Suprapubic skin (tissue), 3 donors: ENCODE results near the gene FAM72D.
"Not testable (repeated sequence)": the region's sequence is repeated elsewhere in the genome, so short reads cannot be mapped to it uniquely, and the experiment has no call there.

Experiments
- POLR2A ChIP-seq, 2 donors: fragments of 450-650 bp; IDR thresholded peaks; one replicate each; pipeline ENCODE4 v1.6.1; 2017; ENCODE audit warnings: antibody characterized with exemption in 2 of 2, mild to moderate bottlenecking in 2 of 2, moderate library complexity in 2 of 2
- TF ChIP-seq, protein P1 (sequence below), 2 donors: fragments of 200-600 bp in 1 of 2; fragments of 450-650 bp in 1 of 2; sonication (generic) in 1 of 2; IDR thresholded peaks; one replicate each; pipeline ENCODE4 v1.5.1; 2016 to 2019; ENCODE audit warnings: antibody characterized with exemption in 2 of 2, mild to moderate bottlenecking in 1 of 2, moderate library complexity in 1 of 2

DNA sequence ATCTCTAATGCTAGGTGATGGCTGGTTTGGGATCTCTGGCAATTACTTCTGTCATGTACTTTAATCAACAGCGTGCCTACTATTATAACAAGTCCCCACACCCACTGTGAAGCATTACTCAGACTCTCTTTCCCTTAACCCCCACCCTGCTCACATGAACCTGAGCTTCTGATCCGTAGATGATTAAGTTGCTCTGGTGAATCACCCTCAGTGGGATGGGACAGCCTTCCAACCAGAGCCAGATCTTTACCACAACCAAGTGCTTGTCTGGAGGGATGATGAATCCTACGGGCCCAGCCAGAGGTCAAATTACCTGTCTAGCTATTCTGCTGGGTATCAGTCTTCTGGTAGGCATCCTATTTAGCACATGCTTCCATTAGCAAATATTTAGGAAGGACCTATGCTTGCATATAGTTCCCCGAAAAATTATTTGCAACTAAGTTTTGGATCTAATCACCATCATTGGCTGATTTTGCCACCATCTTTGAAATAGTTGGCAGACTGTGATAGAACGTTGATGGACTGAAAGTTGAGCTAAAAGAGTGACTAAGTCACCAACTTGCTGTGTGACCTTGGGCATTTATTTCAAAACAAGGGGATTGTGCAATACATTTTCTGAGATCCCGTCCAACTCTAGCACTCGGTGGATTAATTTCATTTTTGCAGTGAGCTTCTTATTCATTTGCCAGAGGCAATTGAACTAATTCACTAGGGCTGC is 26.7 kb downstream of the FAM72D start:
- TF ChIP-seq POLR2A (IDR thresholded peaks at IDR 0.05), result not testable (repeated sequence)
- TF ChIP-seq, protein P1, sequence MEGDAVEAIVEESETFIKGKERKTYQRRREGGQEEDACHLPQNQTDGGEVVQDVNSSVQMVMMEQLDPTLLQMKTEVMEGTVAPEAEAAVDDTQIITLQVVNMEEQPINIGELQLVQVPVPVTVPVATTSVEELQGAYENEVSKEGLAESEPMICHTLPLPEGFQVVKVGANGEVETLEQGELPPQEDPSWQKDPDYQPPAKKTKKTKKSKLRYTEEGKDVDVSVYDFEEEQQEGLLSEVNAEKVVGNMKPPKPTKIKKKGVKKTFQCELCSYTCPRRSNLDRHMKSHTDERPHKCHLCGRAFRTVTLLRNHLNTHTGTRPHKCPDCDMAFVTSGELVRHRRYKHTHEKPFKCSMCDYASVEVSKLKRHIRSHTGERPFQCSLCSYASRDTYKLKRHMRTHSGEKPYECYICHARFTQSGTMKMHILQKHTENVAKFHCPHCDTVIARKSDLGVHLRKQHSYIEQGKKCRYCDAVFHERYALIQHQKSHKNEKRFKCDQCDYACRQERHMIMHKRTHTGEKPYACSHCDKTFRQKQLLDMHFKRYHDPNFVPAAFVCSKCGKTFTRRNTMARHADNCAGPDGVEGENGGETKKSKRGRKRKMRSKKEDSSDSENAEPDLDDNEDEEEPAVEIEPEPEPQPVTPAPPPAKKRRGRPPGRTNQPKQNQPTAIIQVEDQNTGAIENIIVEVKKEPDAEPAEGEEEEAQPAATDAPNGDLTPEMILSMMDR (IDR thresholded peaks at IDR 0.05), result not testable (repeated sequence)
